ENCODE results near the gene TECTA.
A peak's percentile ranks its signal among the peaks of the same experiment; 100 is the strongest.
"Not testable (repeated sequence)": the region's sequence is repeated elsewhere in the genome, so short reads cannot be mapped to it uniquely, and the experiment has no call there.

The TECTA gene

GRCh38 chr11:121109916-121110586, 9.0 kb downstream of the TECTA start:
- in situ Hi-C loops (cut with MboI; ENCODE audit: low pct_unique_long_range_greater_than_20kb, low sequenced_read_pairs, unreplicated experiment), result no loop called here
- TF ChIP-seq, protein P1, sequence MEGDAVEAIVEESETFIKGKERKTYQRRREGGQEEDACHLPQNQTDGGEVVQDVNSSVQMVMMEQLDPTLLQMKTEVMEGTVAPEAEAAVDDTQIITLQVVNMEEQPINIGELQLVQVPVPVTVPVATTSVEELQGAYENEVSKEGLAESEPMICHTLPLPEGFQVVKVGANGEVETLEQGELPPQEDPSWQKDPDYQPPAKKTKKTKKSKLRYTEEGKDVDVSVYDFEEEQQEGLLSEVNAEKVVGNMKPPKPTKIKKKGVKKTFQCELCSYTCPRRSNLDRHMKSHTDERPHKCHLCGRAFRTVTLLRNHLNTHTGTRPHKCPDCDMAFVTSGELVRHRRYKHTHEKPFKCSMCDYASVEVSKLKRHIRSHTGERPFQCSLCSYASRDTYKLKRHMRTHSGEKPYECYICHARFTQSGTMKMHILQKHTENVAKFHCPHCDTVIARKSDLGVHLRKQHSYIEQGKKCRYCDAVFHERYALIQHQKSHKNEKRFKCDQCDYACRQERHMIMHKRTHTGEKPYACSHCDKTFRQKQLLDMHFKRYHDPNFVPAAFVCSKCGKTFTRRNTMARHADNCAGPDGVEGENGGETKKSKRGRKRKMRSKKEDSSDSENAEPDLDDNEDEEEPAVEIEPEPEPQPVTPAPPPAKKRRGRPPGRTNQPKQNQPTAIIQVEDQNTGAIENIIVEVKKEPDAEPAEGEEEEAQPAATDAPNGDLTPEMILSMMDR (IDR thresholded peaks at IDR 0.05; ENCODE audit: extremely low read depth, insufficient read depth, missing control alignments), result no peak
- DNase-seq (ENCODE audit: low spot score), result no peak

DNA sequence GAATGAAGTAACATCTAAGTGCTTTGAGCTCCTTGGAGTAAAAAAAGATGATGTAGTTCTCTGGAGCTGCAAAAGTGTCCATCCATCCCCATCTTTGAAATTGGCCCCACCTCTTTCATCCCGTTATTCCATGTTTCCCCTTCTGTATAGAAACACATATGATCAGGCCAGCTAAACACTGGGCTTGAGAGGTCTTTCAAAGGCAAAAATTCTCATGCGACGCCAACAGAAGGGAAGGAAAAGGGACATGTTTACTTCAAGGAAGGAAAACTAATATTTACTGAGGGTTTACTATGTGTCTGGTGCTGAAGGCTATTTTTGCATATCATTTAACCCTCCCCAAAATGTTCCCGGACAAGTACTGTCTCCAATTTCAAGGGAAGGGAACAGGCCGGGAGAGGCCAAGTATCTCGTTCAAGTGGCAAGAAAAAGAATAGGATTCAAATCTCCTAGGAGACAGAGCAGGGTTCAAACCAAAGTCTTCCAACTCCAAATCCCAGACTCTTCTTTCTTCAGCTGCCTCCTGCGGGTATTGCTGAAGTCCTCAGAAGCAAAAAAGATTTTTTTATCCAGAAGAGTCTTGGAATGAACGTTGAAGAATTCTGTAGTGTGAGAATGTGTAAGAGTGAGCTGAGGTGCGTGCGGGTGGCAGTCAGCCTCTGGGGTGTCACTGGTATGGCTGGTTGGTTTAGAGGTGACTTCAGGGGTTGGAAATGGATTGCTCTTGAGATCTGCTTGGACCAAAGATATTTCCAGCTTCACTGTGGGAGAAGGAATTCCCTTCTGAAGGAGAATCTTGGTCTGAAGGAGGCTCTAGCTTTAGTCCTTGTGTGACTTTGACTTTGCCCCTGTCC, 10.1 kb downstream of the TECTA start:
- TF ChIP-seq, protein P1 (IDR thresholded peaks at IDR 0.05; ENCODE audit: extremely low read depth, insufficient read depth, missing control alignments), result no peak
- DNase-seq (ENCODE audit: low spot score), result no peak
- in situ Hi-C loops (cut with MboI; ENCODE audit: low pct_unique_long_range_greater_than_20kb, low sequenced_read_pairs, unreplicated experiment), result no loop called here

DNA sequence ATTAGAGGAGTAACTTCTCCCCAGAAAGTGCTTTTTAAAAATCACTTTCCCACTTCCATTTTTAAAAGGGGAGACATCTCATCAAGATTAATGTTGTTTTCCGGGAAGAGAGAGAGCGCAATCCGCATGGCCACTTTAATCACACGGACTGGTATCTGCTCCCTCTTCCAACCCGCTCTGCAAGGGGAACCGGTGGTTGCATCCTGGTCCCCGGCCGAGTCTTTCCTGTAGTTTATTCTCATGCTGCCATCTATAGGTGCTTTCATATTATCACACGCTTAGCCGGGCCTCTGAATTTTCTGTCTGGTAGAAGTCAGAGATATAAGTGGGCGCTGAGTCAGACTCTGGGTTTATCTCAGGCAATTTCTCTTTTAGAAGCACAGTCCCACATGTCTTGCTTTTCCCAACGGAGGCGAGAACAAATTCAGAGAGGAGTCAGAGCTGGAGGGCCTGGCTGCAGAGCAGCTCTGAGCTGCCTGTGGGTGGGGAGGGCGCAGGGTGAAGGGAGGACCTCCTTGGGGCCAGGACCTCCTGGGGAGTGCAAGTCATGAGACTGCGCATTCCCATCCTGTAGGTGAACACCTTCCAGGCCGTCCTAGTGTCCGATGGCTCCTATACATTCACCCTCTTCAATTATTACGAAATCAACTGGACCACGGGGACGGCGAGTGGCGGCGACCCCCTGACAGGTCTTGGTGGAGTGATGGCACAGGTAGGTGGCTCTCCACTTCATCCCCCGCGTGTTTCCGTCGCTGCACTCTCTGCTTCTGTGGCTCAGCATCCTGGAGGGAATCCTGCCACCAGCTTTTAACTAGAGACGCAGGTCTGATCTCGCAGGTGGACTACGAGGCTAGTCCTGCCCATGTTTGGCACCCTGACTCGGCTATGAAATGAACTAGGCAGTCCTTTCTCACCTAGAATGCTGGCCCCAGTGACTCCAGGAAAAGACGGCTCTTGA, 11.7 kb downstream of the TECTA start:
- TF ChIP-seq, protein P1 (IDR thresholded peaks at IDR 0.05; ENCODE audit: extremely low read depth, insufficient read depth, missing control alignments), result peak; percentile 61
- in situ Hi-C loops (cut with MboI; ENCODE audit: low pct_unique_long_range_greater_than_20kb, low sequenced_read_pairs, unreplicated experiment), result no loop called here
- DNase-seq (ENCODE audit: low spot score), result peak; percentile 73

- TF ChIP-seq, protein P1 (IDR thresholded peaks at IDR 0.05; ENCODE audit: extremely low read depth, insufficient read depth, missing control alignments), result no peak
- DNase-seq (ENCODE audit: low spot score), result no peak
- in situ Hi-C loops (cut with MboI; ENCODE audit: low pct_unique_long_range_greater_than_20kb, low sequenced_read_pairs, unreplicated experiment), result no loop called here
Observed at GRCh38 chr11:121113611-121114010, 12.6 kb downstream of the TECTA start.

DNA sequence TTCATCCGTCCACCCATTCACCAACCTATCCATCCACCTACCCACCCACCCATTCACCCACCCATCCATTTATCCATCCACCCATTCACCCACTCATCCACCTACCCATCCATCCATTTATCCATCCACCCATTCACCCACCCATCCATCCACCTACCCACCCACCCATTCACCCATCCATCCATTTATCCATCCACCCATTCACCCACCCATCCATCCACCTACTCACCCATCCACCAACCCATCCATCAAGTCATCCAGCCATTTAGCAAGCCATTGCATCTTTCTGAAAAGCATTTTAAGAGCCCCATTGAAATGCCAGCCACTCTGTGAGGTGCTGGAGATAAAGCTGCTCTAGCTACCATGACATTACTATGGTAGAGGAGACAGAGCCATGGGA, 14.0 kb downstream of the TECTA start:
- in situ Hi-C loops (cut with MboI; ENCODE audit: low pct_unique_long_range_greater_than_20kb, low sequenced_read_pairs, unreplicated experiment); DNase-seq (ENCODE audit: low spot score): not testable (repeated sequence)

DNA sequence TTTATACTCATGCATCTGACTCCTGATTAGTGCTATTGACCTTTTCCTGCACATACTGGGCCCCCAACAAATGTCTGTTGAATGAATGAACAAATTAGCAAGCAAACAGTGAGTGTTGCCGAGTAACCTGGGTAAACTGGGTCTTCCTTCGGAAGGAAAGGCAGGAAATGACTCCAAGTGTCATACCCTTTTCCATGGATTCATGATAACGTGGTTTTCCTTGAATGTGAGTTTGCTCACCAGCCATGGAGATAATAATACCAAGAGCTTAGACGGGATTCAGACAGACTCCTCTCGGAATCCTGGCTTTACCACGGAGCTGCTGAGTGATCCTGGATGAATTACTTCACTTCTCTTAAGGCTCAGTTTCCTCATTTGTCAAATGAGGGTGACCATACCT, 16.7 kb downstream of the TECTA start:
- in situ Hi-C loops (cut with MboI; ENCODE audit: low pct_unique_long_range_greater_than_20kb, low sequenced_read_pairs, unreplicated experiment), result no loop called here
- DNase-seq (ENCODE audit: low spot score), result no peak
- TF ChIP-seq, protein P1 (IDR thresholded peaks at IDR 0.05; ENCODE audit: extremely low read depth, insufficient read depth, missing control alignments), result no peak

Measured in GM13977 (cell line).